Osteoblast (primary cell): ENCODE results near the gene SMC6. TPM values are rescaled to one million over a fixed set of nuclear protein-coding genes. Genes with fewer than 3 reads are reported as not detected.
A peak's percentile ranks its signal among the peaks of the same experiment; 100 is the strongest.

Experiments
- DNase-seq: peaks from one replicate; pipeline ENCODE4 v3.0.0; 2011; ENCODE audit warnings: low spot score, mixed read lengths; ENCODE audit not compliant: insufficient read length; ENCODE audit errors: missing footprints
- H2AFZ ChIP-seq: 2 replicates; pipeline ENCODE4 v1.6.0; 2011; ENCODE audit warnings: mild to moderate bottlenecking, low read length
- H3K27ac ChIP-seq: 2 replicates; pipeline ENCODE4 v1.5.1; 2011; ENCODE audit warnings: mild to moderate bottlenecking, low read depth, low read length, moderate library complexity
- H3K27me3 ChIP-seq: 2 replicates; pipeline ENCODE4 v1.6.0; 2012; ENCODE audit warnings: mild to moderate bottlenecking, control low read depth, inconsistent platforms, low read length, moderate library complexity; ENCODE audit not compliant: insufficient read depth
- H3K36me3 ChIP-seq: 2 replicates; pipeline ENCODE4 v1.5.1; 2011; ENCODE audit warnings: mild to moderate bottlenecking, low read length, control low read depth, moderate library complexity; ENCODE audit not compliant: insufficient read depth
- H3K4me1 ChIP-seq: 2 replicates; pipeline ENCODE4 v1.5.1; 2011; ENCODE audit warnings: mild to moderate bottlenecking, low read length, control low read depth, moderate library complexity; ENCODE audit not compliant: insufficient read depth
- H3K4me2 ChIP-seq: 2 replicates; pipeline ENCODE4 v1.6.0; 2011; ENCODE audit warnings: mild to moderate bottlenecking, low read length; ENCODE audit not compliant: insufficient read depth
- H3K4me3 ChIP-seq: fragments of 200-600 bp; sonication (generic); 3 replicates; pipeline ENCODE4 v1.5.1; 2012; ENCODE audit warnings: mild to moderate bottlenecking, low read length, inconsistent platforms; ENCODE audit not compliant: insufficient read depth
- H3K79me2 ChIP-seq: 2 replicates; pipeline ENCODE4 v1.6.0; 2012; ENCODE audit warnings: mild to moderate bottlenecking, low read length, control low read depth, inconsistent platforms; ENCODE audit not compliant: insufficient read depth
- H3K9me3 ChIP-seq: 2 replicates; pipeline ENCODE4 v1.5.1; 2011; ENCODE audit warnings: low read depth, low read length, control low read depth
- H4K20me1 ChIP-seq: 2 replicates; pipeline ENCODE4 v1.6.0; 2012; ENCODE audit warnings: mild to moderate bottlenecking, low read length, control low read depth; ENCODE audit not compliant: insufficient read depth
- CTCF ChIP-seq: IDR thresholded peaks from 2 replicates; pipeline ENCODE4 v1.5.1; 2011; ENCODE audit warnings: mild to moderate bottlenecking, low read depth, low read length, moderate library complexity; ENCODE audit errors: extremely low read depth
- total RNA-seq: library from RNA; depleted of rRNA; stranded (reverse); fragments of >200 nt; gene quantifications from 2 replicates; pipeline ENCODE4 v1.2.3, GENCODE V29; 2012

The SMC6 gene
- total RNA-seq, 1 donor: 22.4 TPM

DNA sequence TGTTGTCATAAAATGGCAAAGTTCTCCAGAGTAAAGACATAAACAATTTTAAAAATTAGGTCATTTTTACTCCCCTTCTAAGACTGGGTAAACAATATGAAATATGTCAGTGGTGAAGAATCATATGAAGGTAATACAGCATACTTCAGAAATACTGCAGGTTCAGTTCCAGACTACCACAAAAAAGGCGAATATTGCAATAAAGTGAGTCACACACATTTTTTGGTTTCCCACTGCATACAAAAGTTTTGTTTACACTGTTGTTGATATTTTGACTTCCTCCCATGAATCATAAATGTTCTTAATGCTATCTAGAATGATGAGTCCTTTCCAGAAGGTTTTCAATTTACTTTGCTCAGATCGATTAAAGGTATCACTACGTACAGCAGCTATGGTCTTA, 73.5 kb downstream of the SMC6 start:
- no peak overlapping the region for H3K4me3 ChIP-seq
- H3K4me1 ChIP-seq: no peaks in the 10 kb centered on the region
- no peaks in the 10 kb centered on the region for H3K27me3 ChIP-seq
- peaks cover 9% of the 10 kb centered on the region for H3K36me3 ChIP-seq
- no peaks in the 10 kb centered on the region for H3K79me2 ChIP-seq
- no peaks in the 10 kb centered on the region for H4K20me1 ChIP-seq
- no peaks in the 10 kb centered on the region for H3K9me3 ChIP-seq
- no peak for DNase-seq
- no peak overlapping the region for H3K27ac ChIP-seq
- no peak overlapping the region for H3K4me2 ChIP-seq
- TF ChIP-seq CTCF: no peak
- H2AFZ ChIP-seq: no peak overlapping the region

DNA sequence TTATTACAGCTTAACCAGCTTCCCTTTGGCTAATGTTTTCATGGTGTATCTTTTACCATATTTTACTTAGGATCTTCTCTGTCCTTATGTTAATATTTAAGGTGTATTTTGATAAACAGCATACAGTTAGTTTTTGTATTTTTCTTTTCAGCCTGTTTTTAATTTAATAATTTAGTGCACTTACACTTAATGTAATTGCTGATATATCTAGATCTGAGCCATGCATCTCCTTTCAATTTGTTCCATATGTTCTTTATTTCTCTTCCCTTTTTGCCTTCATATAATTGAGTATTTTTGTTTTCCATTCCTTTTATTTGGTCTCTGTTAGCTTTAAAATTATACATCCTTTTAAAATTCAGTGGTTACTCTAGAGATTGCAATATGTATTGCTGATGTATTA, 78.8 kb downstream of the SMC6 start:
- Histone ChIP-seq H2AFZ (no peak overlapping the region), H3K27ac (no peak overlapping the region), H3K4me2 (no peak overlapping the region), H3K27me3 (no peaks in the 10 kb centered on the region), H3K36me3 (peaks cover 11% of the 10 kb centered on the region), H3K79me2 (no peaks in the 10 kb centered on the region), H4K20me1 (no peaks in the 10 kb centered on the region), H3K4me3 (no peak overlapping the region), H3K9me3 (no peaks in the 10 kb centered on the region), H3K4me1 (peaks cover 2% of the 10 kb centered on the region)
- no peak for TF ChIP-seq CTCF
- DNase-seq: no peak

DNA sequence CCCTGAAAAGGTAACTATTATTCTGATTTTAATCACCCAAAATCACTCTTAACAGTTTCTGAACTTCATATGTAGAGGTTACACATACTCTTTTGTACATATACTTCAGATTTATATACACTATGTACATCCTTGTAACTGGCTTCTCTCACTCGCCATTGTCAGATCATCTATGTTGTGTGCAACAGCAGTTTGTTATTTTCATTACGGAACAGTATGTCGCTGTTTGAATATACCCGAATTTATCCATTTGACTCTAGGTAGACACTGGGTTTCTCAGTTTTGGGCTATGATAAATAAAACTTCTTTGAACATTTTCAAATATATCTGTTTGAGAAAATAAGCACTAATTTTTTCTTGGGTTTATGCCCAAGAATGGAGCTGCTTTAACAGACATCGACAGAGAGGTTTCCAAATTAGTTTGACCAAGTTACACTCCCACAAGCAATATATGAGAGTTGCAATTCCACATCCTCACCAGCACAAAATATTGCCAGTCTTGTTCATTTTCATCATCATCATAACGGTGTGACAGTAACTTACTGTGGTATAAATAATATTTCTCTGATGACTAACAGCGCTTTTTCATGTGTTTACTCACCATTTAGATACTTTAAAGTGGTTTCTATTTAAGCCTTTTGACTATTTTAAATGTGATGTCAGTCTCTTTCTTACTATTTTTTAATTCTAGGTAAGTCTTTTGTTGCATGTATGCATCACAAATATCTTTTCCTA, 80.9 kb downstream of the SMC6 start:
- DNase-seq: peak; percentile 76
- H3K4me3 ChIP-seq: no peak overlapping the region
- peak overlapping the region; percentile 53 for H3K27ac ChIP-seq
- no peaks in the 10 kb centered on the region for H3K9me3 ChIP-seq
- peaks cover 2% of the 10 kb centered on the region for H3K4me1 ChIP-seq
- H3K27me3 ChIP-seq: no peaks in the 10 kb centered on the region
- H3K4me2 ChIP-seq: no peak overlapping the region
- H3K36me3 ChIP-seq: peaks cover 24% of the 10 kb centered on the region
- H3K79me2 ChIP-seq: no peaks in the 10 kb centered on the region
- no peak overlapping the region for H2AFZ ChIP-seq
- no peaks in the 10 kb centered on the region for H4K20me1 ChIP-seq
- TF ChIP-seq CTCF: no peak

DNA sequence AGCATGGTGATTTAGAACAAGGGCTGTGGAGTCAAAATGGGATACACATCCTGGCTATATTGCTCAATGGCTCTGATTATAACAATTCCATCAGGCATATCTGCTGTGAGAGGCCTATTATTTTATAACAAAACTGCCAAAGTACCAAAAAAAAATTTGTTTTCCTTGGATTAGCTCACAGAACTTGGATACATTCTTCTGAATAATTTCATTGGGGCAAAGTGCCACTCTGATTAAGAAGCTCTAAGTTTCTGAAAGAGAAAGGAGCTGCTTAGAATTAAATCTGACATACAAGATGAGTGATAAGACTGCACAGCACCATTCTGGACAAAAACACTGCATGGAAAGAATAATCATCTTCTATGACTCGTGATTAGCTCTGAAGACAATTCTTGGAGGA, 85.7 kb downstream of the SMC6 start:
- H3K79me2 ChIP-seq: no peaks in the 10 kb centered on the region
- H2AFZ ChIP-seq: no peak overlapping the region
- H3K36me3 ChIP-seq: peaks cover 24% of the 10 kb centered on the region
- H4K20me1 ChIP-seq: no peaks in the 10 kb centered on the region
- H3K9me3 ChIP-seq: no peaks in the 10 kb centered on the region
- no peak overlapping the region for H3K4me3 ChIP-seq
- no peak for DNase-seq
- no peaks in the 10 kb centered on the region for H3K27me3 ChIP-seq
- no peak overlapping the region for H3K4me2 ChIP-seq
- no peak for TF ChIP-seq CTCF
- no peak overlapping the region for H3K27ac ChIP-seq
- peaks cover 5% of the 10 kb centered on the region for H3K4me1 ChIP-seq
